ENCODE measurements around the gene IL1A. TPM values are rescaled to one million over a fixed set of nuclear protein-coding genes. Genes with fewer than 3 reads are reported as not detected.

Gene IL1A
- total and polyA plus RNA-seq, 9 of the 15 experiments (the other 6 are each of a cell fraction or from before 2014, with no cell fraction given): 0.03 to 0.27 (median 0.14) TPM; not detected in 2

DNA sequence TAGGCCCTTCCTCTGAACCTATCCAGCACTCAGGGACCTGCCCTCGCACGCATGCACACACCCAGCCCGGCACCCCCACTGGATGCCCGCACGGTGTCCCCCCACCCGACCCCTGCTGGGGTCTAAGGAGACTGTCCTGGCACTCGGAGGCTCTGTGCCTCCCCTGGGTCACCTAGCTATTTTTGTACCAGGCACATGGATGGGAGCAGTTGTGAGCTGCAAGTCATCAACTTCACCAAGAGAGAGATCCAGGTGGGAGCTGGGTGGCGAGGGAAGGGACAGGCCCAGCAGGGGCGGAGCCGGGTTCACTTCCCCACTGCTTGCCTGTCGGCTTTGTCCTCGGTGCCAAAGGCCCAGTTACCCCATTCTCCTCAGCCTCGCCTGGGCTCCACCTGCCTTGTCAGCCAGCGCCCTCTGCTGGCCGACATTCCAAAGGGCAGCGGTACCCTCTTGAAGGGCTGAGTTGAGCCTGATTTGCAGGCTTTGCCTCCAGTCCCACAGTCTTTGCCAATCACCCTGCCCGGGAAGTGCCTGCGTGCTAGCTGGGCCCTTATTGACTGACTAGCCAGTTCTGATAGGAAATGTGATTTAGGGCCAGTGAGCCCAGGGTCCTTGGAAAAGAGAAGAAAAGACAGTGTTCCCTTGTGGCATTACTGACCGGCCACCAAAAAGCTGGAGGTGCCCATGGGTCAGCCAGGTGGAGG lies 57.7 kb downstream of the IL1A start (continued):
- TF ChIP-seq, protein P1, sequence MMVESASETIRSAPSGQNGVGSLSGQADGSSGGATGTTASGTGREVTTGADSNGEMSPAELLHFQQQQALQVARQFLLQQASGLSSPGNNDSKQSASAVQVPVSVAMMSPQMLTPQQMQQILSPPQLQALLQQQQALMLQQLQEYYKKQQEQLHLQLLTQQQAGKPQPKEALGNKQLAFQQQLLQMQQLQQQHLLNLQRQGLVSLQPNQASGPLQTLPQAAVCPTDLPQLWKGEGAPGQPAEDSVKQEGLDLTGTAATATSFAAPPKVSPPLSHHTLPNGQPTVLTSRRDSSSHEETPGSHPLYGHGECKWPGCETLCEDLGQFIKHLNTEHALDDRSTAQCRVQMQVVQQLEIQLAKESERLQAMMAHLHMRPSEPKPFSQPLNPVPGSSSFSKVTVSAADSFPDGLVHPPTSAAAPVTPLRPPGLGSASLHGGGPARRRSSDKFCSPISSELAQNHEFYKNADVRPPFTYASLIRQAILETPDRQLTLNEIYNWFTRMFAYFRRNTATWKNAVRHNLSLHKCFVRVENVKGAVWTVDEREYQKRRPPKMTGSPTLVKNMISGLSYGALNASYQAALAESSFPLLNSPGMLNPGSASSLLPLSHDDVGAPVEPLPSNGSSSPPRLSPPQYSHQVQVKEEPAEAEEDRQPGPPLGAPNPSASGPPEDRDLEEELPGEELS (CRISPR knock-in tag; IDR thresholded peaks at IDR 0.05; ENCODE audit: borderline replicate concordance): no peak
- peak; percentile 29; the same call in 1 of the 2 replicates for TF ChIP-seq HCFC1 (IDR thresholded peaks at IDR 0.05; ENCODE audit: low read depth, low read length)
- TF ChIP-seq, protein P2, sequence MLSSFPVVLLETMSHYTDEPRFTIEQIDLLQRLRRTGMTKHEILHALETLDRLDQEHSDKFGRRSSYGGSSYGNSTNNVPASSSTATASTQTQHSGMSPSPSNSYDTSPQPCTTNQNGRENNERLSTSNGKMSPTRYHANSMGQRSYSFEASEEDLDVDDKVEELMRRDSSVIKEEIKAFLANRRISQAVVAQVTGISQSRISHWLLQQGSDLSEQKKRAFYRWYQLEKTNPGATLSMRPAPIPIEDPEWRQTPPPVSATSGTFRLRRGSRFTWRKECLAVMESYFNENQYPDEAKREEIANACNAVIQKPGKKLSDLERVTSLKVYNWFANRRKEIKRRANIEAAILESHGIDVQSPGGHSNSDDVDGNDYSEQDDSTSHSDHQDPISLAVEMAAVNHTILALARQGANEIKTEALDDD (IDR thresholded peaks at IDR 0.05): no peak
- TF ChIP-seq CREB1 (IDR thresholded peaks at IDR 0.05): no peak
- 0 out of 2 replicates have a peak, but pooled peaks have one; percentile 39 for TF ChIP-seq CREB1 (CRISPR knock-in tag; IDR thresholded peaks at IDR 0.05)
- TF ChIP-seq, protein P3, sequence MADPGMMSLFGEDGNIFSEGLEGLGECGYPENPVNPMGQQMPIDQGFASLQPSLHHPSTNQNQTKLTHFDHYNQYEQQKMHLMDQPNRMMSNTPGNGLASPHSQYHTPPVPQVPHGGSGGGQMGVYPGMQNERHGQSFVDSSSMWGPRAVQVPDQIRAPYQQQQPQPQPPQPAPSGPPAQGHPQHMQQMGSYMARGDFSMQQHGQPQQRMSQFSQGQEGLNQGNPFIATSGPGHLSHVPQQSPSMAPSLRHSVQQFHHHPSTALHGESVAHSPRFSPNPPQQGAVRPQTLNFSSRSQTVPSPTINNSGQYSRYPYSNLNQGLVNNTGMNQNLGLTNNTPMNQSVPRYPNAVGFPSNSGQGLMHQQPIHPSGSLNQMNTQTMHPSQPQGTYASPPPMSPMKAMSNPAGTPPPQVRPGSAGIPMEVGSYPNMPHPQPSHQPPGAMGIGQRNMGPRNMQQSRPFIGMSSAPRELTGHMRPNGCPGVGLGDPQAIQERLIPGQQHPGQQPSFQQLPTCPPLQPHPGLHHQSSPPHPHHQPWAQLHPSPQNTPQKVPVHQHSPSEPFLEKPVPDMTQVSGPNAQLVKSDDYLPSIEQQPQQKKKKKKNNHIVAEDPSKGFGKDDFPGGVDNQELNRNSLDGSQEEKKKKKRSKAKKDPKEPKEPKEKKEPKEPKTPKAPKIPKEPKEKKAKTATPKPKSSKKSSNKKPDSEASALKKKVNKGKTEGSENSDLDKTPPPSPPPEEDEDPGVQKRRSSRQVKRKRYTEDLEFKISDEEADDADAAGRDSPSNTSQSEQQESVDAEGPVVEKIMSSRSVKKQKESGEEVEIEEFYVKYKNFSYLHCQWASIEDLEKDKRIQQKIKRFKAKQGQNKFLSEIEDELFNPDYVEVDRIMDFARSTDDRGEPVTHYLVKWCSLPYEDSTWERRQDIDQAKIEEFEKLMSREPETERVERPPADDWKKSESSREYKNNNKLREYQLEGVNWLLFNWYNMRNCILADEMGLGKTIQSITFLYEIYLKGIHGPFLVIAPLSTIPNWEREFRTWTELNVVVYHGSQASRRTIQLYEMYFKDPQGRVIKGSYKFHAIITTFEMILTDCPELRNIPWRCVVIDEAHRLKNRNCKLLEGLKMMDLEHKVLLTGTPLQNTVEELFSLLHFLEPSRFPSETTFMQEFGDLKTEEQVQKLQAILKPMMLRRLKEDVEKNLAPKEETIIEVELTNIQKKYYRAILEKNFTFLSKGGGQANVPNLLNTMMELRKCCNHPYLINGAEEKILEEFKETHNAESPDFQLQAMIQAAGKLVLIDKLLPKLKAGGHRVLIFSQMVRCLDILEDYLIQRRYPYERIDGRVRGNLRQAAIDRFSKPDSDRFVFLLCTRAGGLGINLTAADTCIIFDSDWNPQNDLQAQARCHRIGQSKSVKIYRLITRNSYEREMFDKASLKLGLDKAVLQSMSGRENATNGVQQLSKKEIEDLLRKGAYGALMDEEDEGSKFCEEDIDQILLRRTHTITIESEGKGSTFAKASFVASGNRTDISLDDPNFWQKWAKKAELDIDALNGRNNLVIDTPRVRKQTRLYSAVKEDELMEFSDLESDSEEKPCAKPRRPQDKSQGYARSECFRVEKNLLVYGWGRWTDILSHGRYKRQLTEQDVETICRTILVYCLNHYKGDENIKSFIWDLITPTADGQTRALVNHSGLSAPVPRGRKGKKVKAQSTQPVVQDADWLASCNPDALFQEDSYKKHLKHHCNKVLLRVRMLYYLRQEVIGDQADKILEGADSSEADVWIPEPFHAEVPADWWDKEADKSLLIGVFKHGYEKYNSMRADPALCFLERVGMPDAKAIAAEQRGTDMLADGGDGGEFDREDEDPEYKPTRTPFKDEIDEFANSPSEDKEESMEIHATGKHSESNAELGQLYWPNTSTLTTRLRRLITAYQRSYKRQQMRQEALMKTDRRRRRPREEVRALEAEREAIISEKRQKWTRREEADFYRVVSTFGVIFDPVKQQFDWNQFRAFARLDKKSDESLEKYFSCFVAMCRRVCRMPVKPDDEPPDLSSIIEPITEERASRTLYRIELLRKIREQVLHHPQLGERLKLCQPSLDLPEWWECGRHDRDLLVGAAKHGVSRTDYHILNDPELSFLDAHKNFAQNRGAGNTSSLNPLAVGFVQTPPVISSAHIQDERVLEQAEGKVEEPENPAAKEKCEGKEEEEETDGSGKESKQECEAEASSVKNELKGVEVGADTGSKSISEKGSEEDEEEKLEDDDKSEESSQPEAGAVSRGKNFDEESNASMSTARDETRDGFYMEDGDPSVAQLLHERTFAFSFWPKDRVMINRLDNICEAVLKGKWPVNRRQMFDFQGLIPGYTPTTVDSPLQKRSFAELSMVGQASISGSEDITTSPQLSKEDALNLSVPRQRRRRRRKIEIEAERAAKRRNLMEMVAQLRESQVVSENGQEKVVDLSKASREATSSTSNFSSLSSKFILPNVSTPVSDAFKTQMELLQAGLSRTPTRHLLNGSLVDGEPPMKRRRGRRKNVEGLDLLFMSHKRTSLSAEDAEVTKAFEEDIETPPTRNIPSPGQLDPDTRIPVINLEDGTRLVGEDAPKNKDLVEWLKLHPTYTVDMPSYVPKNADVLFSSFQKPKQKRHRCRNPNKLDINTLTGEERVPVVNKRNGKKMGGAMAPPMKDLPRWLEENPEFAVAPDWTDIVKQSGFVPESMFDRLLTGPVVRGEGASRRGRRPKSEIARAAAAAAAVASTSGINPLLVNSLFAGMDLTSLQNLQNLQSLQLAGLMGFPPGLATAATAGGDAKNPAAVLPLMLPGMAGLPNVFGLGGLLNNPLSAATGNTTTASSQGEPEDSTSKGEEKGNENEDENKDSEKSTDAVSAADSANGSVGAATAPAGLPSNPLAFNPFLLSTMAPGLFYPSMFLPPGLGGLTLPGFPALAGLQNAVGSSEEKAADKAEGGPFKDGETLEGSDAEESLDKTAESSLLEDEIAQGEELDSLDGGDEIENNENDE (IDR thresholded peaks at IDR 0.05; ENCODE audit: low read depth, low read length): no peak
- TF ChIP-seq ADNP (tag; IDR thresholded peaks at IDR 0.05): no peak; the same call in 1 of the 2 replicates
- no peak for TF ChIP-seq PHF8 (IDR thresholded peaks at IDR 0.05; ENCODE audit: borderline replicate concordance, low read length)
- peak; percentile 91 for TF ChIP-seq CC2D1A (IDR thresholded peaks at IDR 0.05)
- TF ChIP-seq FIP1L1 (IDR thresholded peaks at IDR 0.05; ENCODE audit: low read depth, low read length, poor library complexity, severe bottlenecking): no peak
- TF ChIP-seq ZNF507 (tag; conservative IDR thresholded peaks at IDR 0.05): no peak

All from K562 (cell line).